Measurements from ENCODE around the gene RRAD.

DNA sequence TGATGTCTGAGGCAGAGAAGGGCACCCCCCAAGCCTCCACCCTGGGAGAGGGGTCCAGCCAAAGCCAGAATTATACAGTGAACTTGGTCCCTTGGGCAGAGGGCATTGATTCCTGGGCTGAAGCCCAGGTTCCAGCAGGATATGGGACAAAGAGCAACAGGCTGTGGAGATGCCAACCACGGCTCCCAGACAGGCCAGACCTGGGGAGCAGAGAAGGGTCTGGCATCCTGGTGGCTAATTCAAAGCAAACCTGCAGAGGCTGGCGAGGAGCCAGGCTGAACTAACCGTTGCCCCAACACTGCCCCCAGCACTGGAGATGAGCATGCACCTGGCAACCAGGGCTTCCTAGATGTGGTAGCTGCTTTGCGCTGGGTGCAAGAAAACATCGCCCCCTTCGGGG lies 38.7 kb upstream of the RRAD start:
- TF ChIP-seq, protein P1, sequence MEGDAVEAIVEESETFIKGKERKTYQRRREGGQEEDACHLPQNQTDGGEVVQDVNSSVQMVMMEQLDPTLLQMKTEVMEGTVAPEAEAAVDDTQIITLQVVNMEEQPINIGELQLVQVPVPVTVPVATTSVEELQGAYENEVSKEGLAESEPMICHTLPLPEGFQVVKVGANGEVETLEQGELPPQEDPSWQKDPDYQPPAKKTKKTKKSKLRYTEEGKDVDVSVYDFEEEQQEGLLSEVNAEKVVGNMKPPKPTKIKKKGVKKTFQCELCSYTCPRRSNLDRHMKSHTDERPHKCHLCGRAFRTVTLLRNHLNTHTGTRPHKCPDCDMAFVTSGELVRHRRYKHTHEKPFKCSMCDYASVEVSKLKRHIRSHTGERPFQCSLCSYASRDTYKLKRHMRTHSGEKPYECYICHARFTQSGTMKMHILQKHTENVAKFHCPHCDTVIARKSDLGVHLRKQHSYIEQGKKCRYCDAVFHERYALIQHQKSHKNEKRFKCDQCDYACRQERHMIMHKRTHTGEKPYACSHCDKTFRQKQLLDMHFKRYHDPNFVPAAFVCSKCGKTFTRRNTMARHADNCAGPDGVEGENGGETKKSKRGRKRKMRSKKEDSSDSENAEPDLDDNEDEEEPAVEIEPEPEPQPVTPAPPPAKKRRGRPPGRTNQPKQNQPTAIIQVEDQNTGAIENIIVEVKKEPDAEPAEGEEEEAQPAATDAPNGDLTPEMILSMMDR (IDR thresholded peaks at IDR 0.05) = no peak
- no peak for TF ChIP-seq POLR2A (IDR thresholded peaks at IDR 0.05)

Data from heart left ventricle (tissue), 13 donors.